Glutamatergic neuron (in vitro differentiated cells): Measurements from ENCODE around the gene PNPO. TPM values are rescaled to one million over a fixed set of nuclear protein-coding genes. Genes with fewer than 3 reads are reported as not detected.

ENCODE experiments used
- DNase-seq: peaks from one replicate; pipeline ENCODE4 v3.0.0; 2022
- H3K27ac Mint-ChIP-seq: one replicate; pipeline ENCODE4 v1.8.0; 2020; ENCODE audit warnings: mild to moderate bottlenecking, mixed read lengths, inconsistent platforms; ENCODE audit not compliant: unreplicated experiment
- H3K27me3 Mint-ChIP-seq: one replicate; pipeline ENCODE4 v1.8.0; 2020; ENCODE audit warnings: mild to moderate bottlenecking, moderate library complexity, mixed read lengths, inconsistent platforms; ENCODE audit not compliant: unreplicated experiment
- H3K36me3 Mint-ChIP-seq: one replicate; pipeline ENCODE4 v1.8.0; 2020; ENCODE audit warnings: mild to moderate bottlenecking, mixed read lengths, inconsistent platforms; ENCODE audit not compliant: unreplicated experiment
- H3K4me1 Mint-ChIP-seq: one replicate; pipeline ENCODE4 v1.8.0; 2020; ENCODE audit warnings: mild to moderate bottlenecking, low read depth, mixed read lengths, inconsistent platforms; ENCODE audit not compliant: unreplicated experiment
- H3K4me3 Mint-ChIP-seq: one replicate; pipeline ENCODE4 v1.8.0; 2020; ENCODE audit warnings: mild to moderate bottlenecking, mixed read lengths, inconsistent platforms; ENCODE audit not compliant: unreplicated experiment
- H3K9me3 Mint-ChIP-seq: one replicate; pipeline ENCODE4 v1.8.0; 2020; ENCODE audit warnings: mild to moderate bottlenecking, moderate library complexity, mixed read lengths, inconsistent platforms; ENCODE audit not compliant: unreplicated experiment
- CTCF ChIP-seq: fragments of 200-600 bp; sonication (generic); IDR thresholded peaks from one replicate; pipeline ENCODE4 v1.5.0; 2021; ENCODE audit not compliant: partially characterized antibody, unreplicated experiment
- total RNA-seq: library from RNA; stranded (reverse); fragmentation: NEBNext Ultra II Directional; extraction: Animal tissue kit (Norgen Biotek cat#: 25700); gene quantifications from one replicate; pipeline ENCODE4 v1.2.1, GENCODE V29; 2021; ENCODE audit not compliant: unreplicated experiment

Gene PNPO
- total RNA-seq, 1 donor from 2014 or later, result 6.0 TPM

GRCh38 chr17:47902039-47902744, 39.2 kb upstream of the PNPO start:
- H3K4me3 Mint-ChIP-seq, result no peak overlapping the region
- peaks cover 5% of the 10 kb centered on the region for H3K4me1 Mint-ChIP-seq
- no peak overlapping the region for H3K27ac Mint-ChIP-seq
- peaks cover 5% of the 10 kb centered on the region for H3K36me3 Mint-ChIP-seq
- no peak for TF ChIP-seq CTCF
- no peaks in the 10 kb centered on the region for H3K27me3 Mint-ChIP-seq
- H3K9me3 Mint-ChIP-seq, result peaks cover 2% of the 10 kb centered on the region
- no peak for DNase-seq

- Mint-ChIP-seq H3K4me3 (no peak overlapping the region), H3K36me3 (no peaks in the 10 kb centered on the region), H3K9me3 (peaks cover 1% of the 10 kb centered on the region), H3K27ac (no peak overlapping the region), H3K4me1 (peaks cover 2% of the 10 kb centered on the region), H3K27me3 (peaks cover 2% of the 10 kb centered on the region)
- DNase-seq, result no peak
- TF ChIP-seq CTCF, result no peak
These were observed 36.1 kb upstream of the PNPO start for GRCh38 chr17:47905221-47905733.

- Mint-ChIP-seq H3K36me3 (no peaks in the 10 kb centered on the region), H3K4me1 (peaks cover 2% of the 10 kb centered on the region), H3K9me3 (peaks cover 1% of the 10 kb centered on the region), H3K27me3 (peaks cover 2% of the 10 kb centered on the region), H3K27ac (no peak overlapping the region), H3K4me3 (no peak overlapping the region)
- TF ChIP-seq CTCF, result no peak
- no peak for DNase-seq
These were observed 34.9 kb upstream of the PNPO start for GRCh38 chr17:47906443-47906842.

- Mint-ChIP-seq H3K4me1 (peaks cover 2% of the 10 kb centered on the region), H3K4me3 (no peak overlapping the region), H3K9me3 (peaks cover under 1% of the 10 kb centered on the region), H3K36me3 (no peaks in the 10 kb centered on the region), H3K27me3 (peaks cover 2% of the 10 kb centered on the region), H3K27ac (no peak overlapping the region)
- DNase-seq, result no peak
- no peak for TF ChIP-seq CTCF
These were observed 33.3 kb upstream of the PNPO start for GRCh38 chr17:47907932-47908562.

GRCh38 chr17:47913050-47913449, 28.3 kb upstream of the PNPO start:
- no peak for TF ChIP-seq CTCF
- Mint-ChIP-seq H3K9me3 (peaks cover 4% of the 10 kb centered on the region), H3K36me3 (peaks cover 4% of the 10 kb centered on the region), H3K27me3 (peaks cover 4% of the 10 kb centered on the region), H3K27ac (no peak overlapping the region), H3K4me1 (peaks cover 8% of the 10 kb centered on the region), H3K4me3 (no peak overlapping the region)
- DNase-seq, result no peak
